Endothelial cell of umbilical vein (primary cell): Measurements from ENCODE around the gene IQCH. TPM values are rescaled to one million over a fixed set of nuclear protein-coding genes. Genes with fewer than 3 reads are reported as not detected.

ENCODE experiments used
- BruUV-seq: library from RNA; stranded (reverse); fragments of 400-500 nt; replicated peaks from 2 replicates; lab custom pipeline; 2021; lab: Mats Ljungman, UMichigan
- CTCF ChIA-PET: fragments of 300-600, 350-600 bp; sonication (Branson Sonifier 250); formaldehyde crosslinking; loops from one replicate; lab custom pipeline; 2021; ENCODE audit warnings: antibody characterized with exemption, inconsistent platforms; lab: Charles Lee
- POLR2A ChIA-PET: fragments of 300-600, 350-600 bp; sonication (Branson Sonifier 250); formaldehyde crosslinking; loops from one replicate; lab custom pipeline; 2021; ENCODE audit warnings: antibody characterized with exemption, inconsistent platforms; lab: Charles Lee
- DNase-seq: peaks from one replicate; pipeline ENCODE4 v3.0.0-alpha.2; 2011; ENCODE audit warnings: low read depth, low spot score
- FAIRE-seq: peaks from 2 replicates; lab custom pipeline; 2011; peaks lifted over from hg19 to GRCh38; lab: Jason Lieb, UNC
- H2AFZ ChIP-seq: 2 replicates; pipeline ENCODE4 v1.6.0; 2012; ENCODE audit warnings: low read depth, low read length, control low read depth, inconsistent platforms
- H3K27ac ChIP-seq: 2 replicates; pipeline ENCODE4 v1.5.1; 2011; ENCODE audit warnings: low read depth, mild to moderate bottlenecking, control low read depth, low read length, moderate library complexity; ENCODE audit not compliant: insufficient read depth
- H3K27me3 ChIP-seq, 2 experiments: 2 replicates each; pipeline versions ENCODE4 v1.6.0 to v1.6.1; 2011; ENCODE audit warnings: low read length in 2 of 2, mixed read lengths in 1 of 2; ENCODE audit not compliant: control insufficient read depth in 2 of 2, insufficient read depth in 2 of 2
- H3K36me3 ChIP-seq, 2 experiments: 2 replicates in 1 of 2; 3 replicates in 1 of 2; pipeline ENCODE4 v1.5.1; 2011; ENCODE audit warnings: low read length in 2 of 2, mild to moderate bottlenecking in 1 of 2, moderate library complexity in 1 of 2; ENCODE audit not compliant: control insufficient read depth in 2 of 2, insufficient read depth in 2 of 2; ENCODE audit errors: extremely low read depth in 1 of 2
- H3K4me1 ChIP-seq: 3 replicates; pipeline ENCODE4 v1.5.1; 2011; ENCODE audit warnings: mild to moderate bottlenecking, low read length; ENCODE audit not compliant: control insufficient read depth, insufficient read depth; ENCODE audit errors: extremely low read depth
- H3K4me2 ChIP-seq: 2 replicates; pipeline ENCODE4 v1.6.1; 2011; ENCODE audit warnings: low read length, control low read depth, mixed read lengths; ENCODE audit not compliant: insufficient read depth
- H3K4me3 ChIP-seq, 3 experiments: fragments of 200-600 bp in 1 of 3; sonication (generic), shearing (Covaris generic) in 1 of 3; replicated peaks in 1 of 3; 2 replicates each; pipeline ENCODE4 v1.5.1; 2011 to 2016; ENCODE audit warnings: control low read depth in 3 of 3, low read length in 3 of 3, mild to moderate bottlenecking in 2 of 3, inconsistent platforms in 1 of 3, low read depth in 1 of 3, moderate library complexity in 1 of 3; ENCODE audit not compliant: insufficient read depth in 1 of 3
- H3K79me2 ChIP-seq: 2 replicates; pipeline ENCODE4 v1.6.0; 2012; ENCODE audit warnings: low read length, inconsistent platforms; ENCODE audit not compliant: control insufficient read depth, insufficient read depth
- H3K9ac ChIP-seq: replicated peaks from 2 replicates; pipeline ENCODE3; 2011; ENCODE audit warnings: low read length, control low read depth; ENCODE audit not compliant: insufficient read depth; ENCODE audit errors: extremely low read depth
- H3K9me1 ChIP-seq: replicated peaks from 3 replicates; pipeline ENCODE4 v1.6.0; 2011; ENCODE audit warnings: mild to moderate bottlenecking, low read length; ENCODE audit not compliant: control insufficient read depth, insufficient read depth; ENCODE audit errors: extremely low read depth
- H3K9me3 ChIP-seq: replicated peaks from 2 replicates; pipeline ENCODE4 v1.5.1; 2012; ENCODE audit warnings: low read length, inconsistent platforms; ENCODE audit not compliant: control insufficient read depth, insufficient read depth
- H4K20me1 ChIP-seq: replicated peaks from 2 replicates; pipeline ENCODE3; 2011; ENCODE audit warnings: mild to moderate bottlenecking, low read length; ENCODE audit not compliant: control insufficient read depth, insufficient read depth; ENCODE audit errors: extremely low read depth
- CTCF ChIP-seq, 2 donors: IDR thresholded peaks; 1 replicate in 1 of 2; 2 replicates in 1 of 2; pipeline ENCODE4 v1.5.1; 2011; ENCODE audit warnings: low read length in 2 of 2, mild to moderate bottlenecking in 2 of 2, moderate library complexity in 2 of 2, control low read depth in 1 of 2, inconsistent platforms in 1 of 2, low read depth in 1 of 2; ENCODE audit not compliant: insufficient read depth in 1 of 2; ENCODE audit errors: extremely low read depth in 1 of 2
- EZH2 ChIP-seq: IDR thresholded peaks from 2 replicates; pipeline ENCODE4 v1.6.1; 2012; ENCODE audit warnings: borderline replicate concordance, low read depth, mild to moderate bottlenecking, moderate library complexity, low read length, inconsistent platforms; ENCODE audit not compliant: severe bottlenecking
- FOS ChIP-seq: IDR thresholded peaks from 2 replicates; pipeline ENCODE4 v1.6.1; 2011; ENCODE audit warnings: mild to moderate bottlenecking, low read length, moderate library complexity, borderline replicate concordance; ENCODE audit not compliant: insufficient read depth
- GATA2 ChIP-seq: IDR thresholded peaks from 2 replicates; pipeline ENCODE4 v1.7.0; 2011; ENCODE audit warnings: low read depth, mild to moderate bottlenecking, moderate library complexity, mixed read lengths, low read length; ENCODE audit not compliant: insufficient read length, insufficient read depth
- JUN ChIP-seq: IDR thresholded peaks from 2 replicates; pipeline ENCODE4 v1.6.1; 2011; ENCODE audit warnings: borderline replicate concordance, low read depth; ENCODE audit not compliant: insufficient read length, insufficient read depth
- MAX ChIP-seq: IDR thresholded peaks from 2 replicates; pipeline ENCODE4 v1.6.1; 2011; ENCODE audit not compliant: insufficient read depth, insufficient read length
- MYC ChIP-seq: IDR thresholded peaks from one replicate; pipeline ENCODE4 v1.6.1; 2011; ENCODE audit warnings: mild to moderate bottlenecking, low read depth, low read length
- POLR2A ChIP-seq: IDR thresholded peaks from 2 replicates; pipeline ENCODE4 v1.6.1; 2012; ENCODE audit warnings: low read depth, mild to moderate bottlenecking, control low read depth, low read length
- POLR2AphosphoS5 ChIP-seq: IDR thresholded peaks from 2 replicates; pipeline ENCODE4 v1.6.1; 2012; ENCODE audit warnings: low read depth, mild to moderate bottlenecking, control low read depth, low read length, moderate library complexity; ENCODE audit not compliant: insufficient read depth
- dilution Hi-C: fragments of 300-500 bp; cut with MboI; formaldehyde crosslinking; loops from one replicate; pipeline ENCODE4 v1.15.0; 2019; ENCODE audit warnings: low sequenced_read_pairs; ENCODE audit not compliant: extremely low pct_ligation_motif_present
- intact Hi-C: fragments of 100-400 bp; cut with micrococcal nuclease; formaldehyde crosslinking; loops from one replicate; pipeline ENCODE4 v1.10.0; 2022
- polyA plus RNA-seq, 4 experiments: library from polyadenylated mRNA; depleted of rRNA in 3 of 4; stranded (reverse) in 3 of 4; unstranded in 1 of 4; fragments of >200 nt; gene quantifications; 2 replicates each; pipeline versions ENCODE4 v1.2.1 to v1.2.3, GENCODE V29; 2011 to 2012; ENCODE audit warnings: missing spikeins in 1 of 4
- total RNA-seq: library from RNA; stranded (reverse); gene quantifications from 2 replicates; pipeline ENCODE4 v1.2.3, GENCODE V29; 2021

Gene IQCH
- total and polyA plus RNA-seq, 2 donors (not counting 3 experiments of a cell fraction or from before 2014, with no cell fraction given) = 0.29 to 0.51 TPM

- Histone ChIP-seq H3K4me3 (no peak overlapping the region), H4K20me1 (no peaks in the 10 kb centered on the region), H3K9ac (no peak overlapping the region), H3K9me1 (no peaks in the 10 kb centered on the region), H3K27ac (no peak overlapping the region), H3K79me2 (no peaks in the 10 kb centered on the region), H3K4me2 (no peak overlapping the region), H3K27me3 (no peaks in the 10 kb centered on the region), H2AFZ (no peak overlapping the region), H3K9me3 (no peaks in the 10 kb centered on the region), H3K36me3 (no peaks in the 10 kb centered on the region), H3K4me1 (no peaks in the 10 kb centered on the region)
- CTCF ChIA-PET = interaction anchor here (1.0 kb wide), 1 partner anchor 23 kb away, joined by 3 read pairs; no protein-coding TSS in a partner anchor
- intact Hi-C loops = loop anchor here (5.0 kb wide), 1 partner anchor 595 kb away; no protein-coding TSS in a partner anchor
- BruUV-seq = no TSS peak
- DNase-seq (no peak), FAIRE-seq (no peak)
- POLR2A ChIA-PET = no interaction called here
- TF ChIP-seq JUN (no peak), POLR2AphosphoS5 (no peak), GATA2 (no peak), CTCF (IDR thresholded peaks at IDR 0.05; ENCODE audit: extremely low read depth in 1 of 2, insufficient read depth in 1 of 2, low read depth in 1 of 2, low read length in 2 of 2) (no peak), POLR2A (no peak), MAX (no peak), MYC (no peak), EZH2 (no peak), FOS (no peak)
- dilution Hi-C loops = no loop called here
Measured at GRCh38 chr15:67422296-67422695, 167.7 kb downstream of the IQCH start.
